ENCODE measurements around the gene BMP6. TPM values are rescaled to one million over a fixed set of nuclear protein-coding genes. Genes with fewer than 3 reads are reported as not detected.

BMP6 gene
- total and polyA plus RNA-seq, 2 donors: 0.19 to 0.82 TPM

DNA sequence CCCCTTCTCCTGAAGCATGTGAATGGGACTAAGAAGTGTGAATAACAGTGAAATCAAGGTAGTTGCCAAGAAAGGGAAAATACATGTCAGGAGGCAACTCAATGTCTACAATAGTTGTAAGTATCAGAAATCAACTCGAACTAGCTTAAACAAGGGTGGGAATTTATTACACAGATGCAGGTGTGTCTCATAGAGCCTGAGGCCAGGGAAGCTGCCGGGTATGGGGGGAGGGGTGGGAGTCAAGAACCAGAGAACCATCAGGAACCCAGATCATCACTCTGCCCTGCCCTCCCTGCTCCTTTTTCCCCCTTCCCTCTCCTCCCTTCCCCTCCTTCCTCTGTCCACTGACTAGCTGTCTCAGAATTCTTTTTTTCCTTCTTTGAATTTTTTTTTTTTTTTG, 34.9 kb upstream of the BMP6 start:
- 87% methylated on average over 2 of the region's 2 CpGs for WGBS
- Histone ChIP-seq H3K27me3 (ENCODE audit: control insufficient read depth in 2 of 2, insufficient read depth in 1 of 2, low read length in 1 of 2) (no peaks in the 10 kb centered on the region), H3K4me1 (ENCODE audit: control insufficient read depth in 2 of 2, insufficient read depth in 2 of 2, low read length in 2 of 2) (no peaks in the 10 kb centered on the region), H3K27ac (ENCODE audit: low read depth in 1 of 2, low read length in 1 of 2) (no peak overlapping the region), H3K4me3 (ENCODE audit: low read length in 2 of 2) (no peak overlapping the region), H3K9me3 (ENCODE audit: control insufficient read depth in 2 of 2, insufficient read depth in 1 of 2, low read length in 1 of 2) (no peaks in the 10 kb centered on the region), H3K36me3 (ENCODE audit: control insufficient read depth in 2 of 2, insufficient read depth in 2 of 2, low read length in 1 of 2) (no peaks in the 10 kb centered on the region)
- DNase-seq (ENCODE audit: low read depth in 6 of 9, low spot score in 9 of 9): no peak

DNA sequence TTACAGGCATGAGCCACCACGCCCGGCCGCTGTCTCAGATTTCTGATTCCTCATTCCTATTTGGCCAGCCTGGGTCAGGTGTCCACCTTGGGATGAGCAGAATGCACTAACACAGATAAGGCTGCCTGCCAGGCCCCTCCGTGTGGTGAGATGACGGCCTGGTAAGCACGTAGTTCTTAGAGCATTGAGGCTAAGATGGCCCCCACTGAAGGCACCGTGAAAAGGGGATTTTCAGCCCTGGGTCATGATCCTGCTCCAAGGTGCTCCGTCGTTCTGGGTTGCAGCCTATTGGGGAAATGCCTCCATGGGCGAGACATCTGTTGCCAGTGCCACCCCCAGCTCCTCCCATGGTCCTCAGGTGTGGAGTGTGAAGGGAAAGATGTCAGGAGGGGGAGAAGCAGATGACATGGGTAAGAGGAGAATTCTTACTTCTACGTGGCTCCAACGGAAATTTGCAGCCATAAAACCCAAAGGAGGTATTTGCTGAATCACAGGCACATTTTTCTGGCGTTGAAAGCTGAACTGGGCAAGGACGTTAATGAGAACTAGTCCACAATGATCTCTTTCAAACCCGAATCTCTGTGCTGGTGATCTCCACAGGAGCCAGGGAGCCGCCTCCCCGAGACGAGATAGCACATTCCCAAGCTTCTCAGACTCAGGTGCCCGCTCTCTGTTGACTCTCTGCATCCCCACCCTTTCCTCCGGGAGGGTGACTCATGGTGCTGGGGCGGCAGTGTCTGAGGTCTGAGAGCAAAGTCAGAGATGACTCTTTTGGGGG, 34.0 kb upstream of the BMP6 start:
- DNase-seq (ENCODE audit: low read depth in 6 of 9, low spot score in 9 of 9): no peak
- Histone ChIP-seq H3K9me3 (ENCODE audit: control insufficient read depth in 2 of 2, insufficient read depth in 1 of 2, low read length in 1 of 2) (no peaks in the 10 kb centered on the region), H3K27ac (ENCODE audit: low read depth in 1 of 2, low read length in 1 of 2) (no peak overlapping the region), H3K4me3 (ENCODE audit: low read length in 2 of 2) (no peak overlapping the region), H3K27me3 (ENCODE audit: control insufficient read depth in 2 of 2, insufficient read depth in 1 of 2, low read length in 1 of 2) (no peaks in the 10 kb centered on the region), H3K4me1 (ENCODE audit: control insufficient read depth in 2 of 2, insufficient read depth in 2 of 2, low read length in 2 of 2) (no peaks in the 10 kb centered on the region), H3K36me3 (ENCODE audit: control insufficient read depth in 2 of 2, insufficient read depth in 2 of 2, low read length in 1 of 2) (no peaks in the 10 kb centered on the region)
- 87% methylated on average over 21 of the region's 21 CpGs for WGBS

DNA sequence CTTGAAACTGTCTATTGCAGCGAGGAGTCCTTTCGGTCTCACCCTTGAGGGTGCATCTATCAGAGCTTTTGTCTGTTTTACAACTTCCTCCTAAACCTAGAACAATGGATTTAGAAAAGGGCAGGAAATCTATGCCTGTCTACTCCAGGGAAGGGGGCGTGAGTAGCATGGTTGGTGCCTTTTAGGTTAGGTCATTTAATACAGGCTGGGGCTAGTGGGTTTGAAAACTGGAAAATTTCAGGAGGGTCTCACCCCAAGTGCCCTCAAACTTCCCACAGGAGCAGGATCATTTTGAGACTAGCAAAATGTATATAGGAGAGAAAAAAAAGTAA, 33.5 kb upstream of the BMP6 start:
- Histone ChIP-seq H3K27me3 (ENCODE audit: control insufficient read depth in 2 of 2, insufficient read depth in 1 of 2, low read length in 1 of 2) (no peaks in the 10 kb centered on the region), H3K36me3 (ENCODE audit: control insufficient read depth in 2 of 2, insufficient read depth in 2 of 2, low read length in 1 of 2) (no peaks in the 10 kb centered on the region), H3K27ac (ENCODE audit: low read depth in 1 of 2, low read length in 1 of 2) (no peak overlapping the region), H3K4me3 (ENCODE audit: low read length in 2 of 2) (no peak overlapping the region), H3K9me3 (ENCODE audit: control insufficient read depth in 2 of 2, insufficient read depth in 1 of 2, low read length in 1 of 2) (no peaks in the 10 kb centered on the region), H3K4me1 (ENCODE audit: control insufficient read depth in 2 of 2, insufficient read depth in 2 of 2, low read length in 2 of 2) (no peaks in the 10 kb centered on the region)
- WGBS: 80% methylated on average over 3 of the region's 3 CpGs
- DNase-seq (ENCODE audit: low read depth in 6 of 9, low spot score in 9 of 9): no peak

DNA sequence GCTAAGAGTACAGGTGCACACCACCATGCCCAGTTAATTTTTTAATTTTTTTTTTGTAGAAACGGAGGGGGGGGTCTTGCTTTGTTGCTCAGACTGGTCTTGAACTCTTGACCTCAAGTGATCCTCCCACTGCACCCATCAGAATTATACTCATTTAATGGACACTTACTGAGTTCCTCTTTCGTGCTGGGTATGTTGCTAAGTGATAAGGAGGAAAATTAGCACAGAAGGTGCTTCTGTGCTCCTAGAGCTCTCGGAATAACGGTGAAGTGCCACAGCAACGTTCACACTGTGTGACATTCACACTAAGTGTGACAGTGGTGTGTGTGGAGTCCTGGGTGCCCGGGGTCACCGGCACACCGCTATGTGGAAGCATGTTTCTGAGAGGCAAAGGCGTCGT, 32.1 kb upstream of the BMP6 start:
- WGBS: 84% methylated on average over 10 of the region's 10 CpGs
- no peaks in the 10 kb centered on the region for H3K27me3 ChIP-seq (ENCODE audit: control insufficient read depth in 2 of 2, insufficient read depth in 1 of 2, low read length in 1 of 2)
- no peaks in the 10 kb centered on the region for H3K9me3 ChIP-seq (ENCODE audit: control insufficient read depth in 2 of 2, insufficient read depth in 1 of 2, low read length in 1 of 2)
- no peak overlapping the region for H3K4me3 ChIP-seq (ENCODE audit: low read length in 2 of 2)
- no peaks in the 10 kb centered on the region for H3K36me3 ChIP-seq (ENCODE audit: control insufficient read depth in 2 of 2, insufficient read depth in 2 of 2, low read length in 1 of 2)
- DNase-seq (ENCODE audit: low read depth in 6 of 9, low spot score in 9 of 9): no peak
- H3K4me1 ChIP-seq (ENCODE audit: control insufficient read depth in 2 of 2, insufficient read depth in 2 of 2, low read length in 2 of 2): no peaks in the 10 kb centered on the region
- no peak overlapping the region for H3K27ac ChIP-seq (ENCODE audit: low read depth in 1 of 2, low read length in 1 of 2)

DNA sequence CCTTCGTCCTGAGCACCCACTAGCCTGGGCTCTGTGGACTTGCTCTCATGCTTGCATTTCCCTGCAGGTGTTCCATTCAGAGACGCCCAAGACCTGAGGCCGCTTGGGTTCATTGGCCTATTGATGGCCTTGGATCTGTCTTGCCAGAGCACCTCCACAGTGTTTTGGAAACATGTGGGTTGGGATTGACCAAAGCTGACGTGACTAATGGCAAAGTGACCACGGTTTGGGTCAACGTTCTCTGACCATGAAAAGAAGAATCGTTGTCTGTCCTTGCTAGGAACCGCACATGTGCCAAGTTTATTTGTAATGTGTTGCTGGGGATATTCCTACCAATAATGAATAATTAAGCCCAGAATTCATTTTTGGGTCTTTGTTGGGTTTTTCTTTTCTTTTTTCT, 29.8 kb upstream of the BMP6 start:
- DNase-seq (ENCODE audit: low read depth in 6 of 9, low spot score in 9 of 9): no peak

DNA sequence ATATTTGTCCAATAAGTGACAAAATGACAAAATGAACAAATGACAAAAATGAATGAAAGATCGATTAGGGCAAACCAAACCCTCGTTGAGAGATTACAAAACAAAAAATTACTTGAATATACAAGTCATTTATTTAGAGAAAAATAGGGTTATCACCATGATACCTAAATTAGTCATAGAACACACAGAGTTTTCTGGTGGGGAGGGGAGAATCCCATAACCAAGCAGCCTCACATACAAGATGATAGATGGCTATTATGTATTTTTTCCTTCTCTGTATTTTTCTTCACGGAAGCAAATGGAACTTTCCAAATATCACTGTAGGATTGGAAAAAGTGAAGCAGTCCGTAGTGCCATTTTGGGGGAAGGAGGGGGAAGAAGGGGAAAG, 28.5 kb upstream of the BMP6 start:
- Histone ChIP-seq H3K36me3 (ENCODE audit: control insufficient read depth in 2 of 2, insufficient read depth in 2 of 2, low read length in 1 of 2) (no peaks in the 10 kb centered on the region), H3K27me3 (ENCODE audit: control insufficient read depth in 2 of 2, insufficient read depth in 1 of 2, low read length in 1 of 2) (no peaks in the 10 kb centered on the region), H3K27ac (ENCODE audit: low read depth in 1 of 2, low read length in 1 of 2) (no peak overlapping the region), H3K4me1 (ENCODE audit: control insufficient read depth in 2 of 2, insufficient read depth in 2 of 2, low read length in 2 of 2) (no peaks in the 10 kb centered on the region), H3K9me3 (ENCODE audit: control insufficient read depth in 2 of 2, insufficient read depth in 1 of 2, low read length in 1 of 2) (no peaks in the 10 kb centered on the region), H3K4me3 (ENCODE audit: low read length in 2 of 2) (no peak overlapping the region)
- WGBS: 87% methylated on average over 4 of the region's 4 CpGs
- no peak for DNase-seq (ENCODE audit: low read depth in 6 of 9, low spot score in 9 of 9)

More for the DNA sequence above, 29.8 kb upstream of the BMP6 start:
- H3K4me1 ChIP-seq (ENCODE audit: control insufficient read depth in 2 of 2, insufficient read depth in 2 of 2, low read length in 2 of 2): no peaks in the 10 kb centered on the region
- no peaks in the 10 kb centered on the region for H3K36me3 ChIP-seq (ENCODE audit: control insufficient read depth in 2 of 2, insufficient read depth in 2 of 2, low read length in 1 of 2)
- H3K27me3 ChIP-seq (ENCODE audit: control insufficient read depth in 2 of 2, insufficient read depth in 1 of 2, low read length in 1 of 2): no peaks in the 10 kb centered on the region
- 96% methylated on average over 8 of the region's 8 CpGs for WGBS
- no peak overlapping the region for H3K4me3 ChIP-seq (ENCODE audit: low read length in 2 of 2)
- H3K9me3 ChIP-seq (ENCODE audit: control insufficient read depth in 2 of 2, insufficient read depth in 1 of 2, low read length in 1 of 2): no peaks in the 10 kb centered on the region
- H3K27ac ChIP-seq (ENCODE audit: low read depth in 1 of 2, low read length in 1 of 2): no peak overlapping the region

DNA sequence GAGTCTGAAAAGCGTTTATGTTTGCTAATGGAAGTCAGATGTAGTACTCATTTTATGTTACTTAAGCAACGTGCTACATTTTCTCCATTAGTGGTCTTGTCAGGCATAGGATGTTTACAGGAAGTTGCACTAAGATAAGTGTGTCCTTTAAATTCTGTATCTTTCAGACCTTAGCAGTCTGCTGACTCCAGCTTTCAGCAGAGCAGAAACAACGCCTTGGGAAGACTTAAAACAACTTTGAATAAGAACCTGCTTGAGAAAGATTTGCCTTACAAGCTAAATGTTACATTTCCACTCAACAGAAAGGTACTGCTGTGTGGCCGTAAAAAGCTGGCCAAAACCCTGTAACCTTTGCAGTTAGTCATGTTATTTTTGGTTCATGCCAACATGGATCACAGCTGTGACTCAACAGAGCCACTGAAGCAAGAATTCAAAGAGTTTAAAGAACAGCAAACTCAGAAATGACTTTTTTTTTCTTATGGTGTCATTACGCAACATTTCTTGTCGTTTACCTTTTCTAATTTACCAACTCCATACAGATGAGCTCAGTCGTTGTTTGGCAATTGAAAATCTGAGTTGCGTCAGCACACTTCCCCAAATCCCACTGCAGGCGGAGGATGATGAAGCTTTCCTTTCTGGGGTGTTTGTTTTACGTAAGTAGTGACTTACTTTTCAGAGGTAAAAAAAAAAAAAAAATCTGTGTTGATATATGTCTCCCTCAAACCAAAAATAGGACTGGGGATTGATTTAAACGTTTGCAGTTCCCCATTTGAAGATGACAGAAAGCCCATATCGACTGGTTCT, 27.9 kb upstream of the BMP6 start:
- 43% methylated on average over 12 of the region's 12 CpGs for WGBS
- no peaks in the 10 kb centered on the region for H3K36me3 ChIP-seq (ENCODE audit: control insufficient read depth in 2 of 2, insufficient read depth in 2 of 2, low read length in 1 of 2)
- no peaks in the 10 kb centered on the region for H3K9me3 ChIP-seq (ENCODE audit: control insufficient read depth in 2 of 2, insufficient read depth in 1 of 2, low read length in 1 of 2)
- no peak overlapping the region for H3K4me3 ChIP-seq (ENCODE audit: low read length in 2 of 2)
- no peaks in the 10 kb centered on the region for H3K27me3 ChIP-seq (ENCODE audit: control insufficient read depth in 2 of 2, insufficient read depth in 1 of 2, low read length in 1 of 2)
- H3K27ac ChIP-seq (ENCODE audit: low read depth in 1 of 2, low read length in 1 of 2): no peak overlapping the region
- H3K4me1 ChIP-seq (ENCODE audit: control insufficient read depth in 2 of 2, insufficient read depth in 2 of 2, low read length in 2 of 2): no peaks in the 10 kb centered on the region
- DNase-seq (ENCODE audit: low read depth in 6 of 9, low spot score in 9 of 9): no peak

DNA sequence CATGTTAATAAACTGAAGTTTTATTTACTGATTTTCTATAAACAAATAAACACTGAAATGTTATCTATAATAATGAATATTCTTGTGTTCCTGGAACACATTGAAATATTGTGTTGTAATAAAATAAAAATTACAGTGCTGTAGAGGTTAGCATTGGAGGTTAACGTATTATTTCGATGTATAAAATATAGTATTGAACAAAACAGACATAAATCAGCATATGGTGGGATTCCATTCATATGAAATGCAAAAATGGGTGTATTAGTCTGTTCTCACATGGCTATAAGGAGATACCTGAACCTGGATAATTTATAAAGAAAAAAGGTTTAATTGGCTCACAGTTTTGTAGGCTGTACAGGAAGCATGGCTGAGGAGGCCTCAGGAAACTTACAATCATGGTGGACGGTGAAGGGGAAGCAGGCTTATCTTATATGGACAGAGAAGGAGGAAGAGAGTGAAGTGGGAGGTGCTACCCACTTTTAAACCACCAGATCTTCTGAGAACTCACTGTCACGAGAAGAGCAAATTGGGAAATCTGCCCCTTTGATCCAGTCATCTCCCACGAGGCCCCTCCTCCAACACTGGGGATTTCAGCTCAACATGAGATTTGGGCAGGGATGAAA, 24.6 kb upstream of the BMP6 start:
- H3K4me1 ChIP-seq (ENCODE audit: control insufficient read depth in 2 of 2, insufficient read depth in 2 of 2, low read length in 2 of 2): no peaks in the 10 kb centered on the region
- H3K9me3 ChIP-seq (ENCODE audit: control insufficient read depth in 2 of 2, insufficient read depth in 1 of 2, low read length in 1 of 2): no peaks in the 10 kb centered on the region
- no peaks in the 10 kb centered on the region for H3K36me3 ChIP-seq (ENCODE audit: control insufficient read depth in 2 of 2, insufficient read depth in 2 of 2, low read length in 1 of 2)
- H3K4me3 ChIP-seq (ENCODE audit: low read length in 2 of 2): no peak overlapping the region
- no peaks in the 10 kb centered on the region for H3K27me3 ChIP-seq (ENCODE audit: control insufficient read depth in 2 of 2, insufficient read depth in 1 of 2, low read length in 1 of 2)
- WGBS: 78% methylated on average over 5 of the region's 5 CpGs
- H3K27ac ChIP-seq (ENCODE audit: low read depth in 1 of 2, low read length in 1 of 2): no peak overlapping the region
- no peak for DNase-seq (ENCODE audit: low read depth in 6 of 9, low spot score in 9 of 9)

DNA sequence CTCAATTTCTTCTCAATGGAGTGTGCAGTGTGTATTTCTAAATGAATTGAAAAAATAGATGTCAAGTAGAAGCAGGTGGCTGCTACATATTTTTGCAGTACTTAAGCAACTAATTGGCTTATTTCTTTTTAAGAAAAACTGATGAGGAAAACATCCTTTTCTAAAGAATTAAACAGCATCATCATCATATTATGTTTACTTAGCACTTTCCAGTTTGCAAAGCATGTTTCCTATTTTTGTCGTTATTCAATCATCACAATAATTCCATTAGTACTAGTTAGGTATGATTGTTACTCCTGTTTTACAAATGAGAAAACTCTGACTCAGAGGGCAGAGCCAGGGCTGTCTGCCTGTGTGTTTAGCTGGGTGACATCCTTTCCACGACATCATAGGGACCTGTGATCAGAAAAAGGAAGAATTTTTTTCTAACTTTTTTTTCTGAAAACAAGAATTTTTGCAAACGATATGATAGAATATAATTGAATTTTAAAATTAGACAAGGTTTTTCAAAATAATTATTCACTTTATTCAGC, 22.7 kb upstream of the BMP6 start:
- 90% methylated on average over 3 of the region's 3 CpGs for WGBS
- no peaks in the 10 kb centered on the region for H3K36me3 ChIP-seq (ENCODE audit: control insufficient read depth in 2 of 2, insufficient read depth in 2 of 2, low read length in 1 of 2)
- no peak overlapping the region for H3K27ac ChIP-seq (ENCODE audit: low read depth in 1 of 2, low read length in 1 of 2)
- no peaks in the 10 kb centered on the region for H3K9me3 ChIP-seq (ENCODE audit: control insufficient read depth in 2 of 2, insufficient read depth in 1 of 2, low read length in 1 of 2)
- no peaks in the 10 kb centered on the region for H3K4me1 ChIP-seq (ENCODE audit: control insufficient read depth in 2 of 2, insufficient read depth in 2 of 2, low read length in 2 of 2)
- H3K4me3 ChIP-seq (ENCODE audit: low read length in 2 of 2): no peak overlapping the region
- no peaks in the 10 kb centered on the region for H3K27me3 ChIP-seq (ENCODE audit: control insufficient read depth in 2 of 2, insufficient read depth in 1 of 2, low read length in 1 of 2)
- DNase-seq (ENCODE audit: low read depth in 6 of 9, low spot score in 9 of 9): no peak
